ENCODE data around the gene FBXW9.
A peak's percentile ranks its signal among the peaks of the same experiment; 100 is the strongest.
"Not testable (repeated sequence)": the region's sequence is repeated elsewhere in the genome, so short reads cannot be mapped to it uniquely, and the experiment has no call there.

Gene FBXW9

DNA sequence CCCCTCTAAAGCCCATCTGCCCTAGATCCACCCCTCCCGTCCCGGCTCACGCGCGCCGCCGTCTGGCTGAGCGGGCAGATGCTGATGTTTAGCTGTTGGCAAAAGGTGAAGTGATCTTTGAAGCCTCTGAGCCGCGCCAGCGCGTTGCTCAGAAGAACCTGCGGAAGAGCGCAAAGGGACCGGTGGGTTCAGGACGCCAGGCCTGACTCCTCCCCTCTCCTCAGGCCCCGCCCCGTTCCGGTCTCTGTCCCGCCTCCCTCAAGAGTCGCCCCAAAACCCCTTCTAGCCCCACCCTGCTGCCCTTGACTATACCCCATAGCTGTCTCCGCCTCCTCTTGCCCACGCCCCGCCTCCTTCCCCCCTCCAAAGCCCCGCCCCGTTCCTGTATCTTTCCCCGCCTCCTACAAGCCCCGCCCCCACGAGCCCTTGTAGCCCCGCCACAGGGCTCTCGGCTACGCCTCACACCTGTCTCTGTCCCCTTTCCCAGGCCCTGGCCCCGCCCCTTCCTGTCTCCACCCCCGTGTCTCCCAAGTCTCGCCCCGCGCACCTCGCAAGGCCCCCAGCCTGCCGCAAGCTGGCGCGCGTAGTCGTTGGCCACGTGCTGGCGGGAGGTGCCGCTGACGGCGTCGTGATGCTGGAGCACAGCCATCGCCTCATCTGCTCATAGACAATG is 39.4 kb downstream of the FBXW9 start:
- no peaks in the 10 kb centered on the region for H3K27me3 ChIP-seq (ENCODE audit: control insufficient read depth, insufficient read depth, low read length)
- no peaks in the 10 kb centered on the region for H3K4me1 ChIP-seq (ENCODE audit: control insufficient read depth, insufficient read depth, low read length)
- no peak overlapping the region for H3K4me3 ChIP-seq (ENCODE audit: low read length)
- no peak overlapping the region for H3K9ac ChIP-seq (ENCODE audit: low read length)
- H3K36me3 ChIP-seq (ENCODE audit: control insufficient read depth, insufficient read depth, low read length) = peaks cover 18% of the 10 kb centered on the region
- no peak overlapping the region for H3K27ac ChIP-seq (ENCODE audit: low read depth, low read length)

DNA sequence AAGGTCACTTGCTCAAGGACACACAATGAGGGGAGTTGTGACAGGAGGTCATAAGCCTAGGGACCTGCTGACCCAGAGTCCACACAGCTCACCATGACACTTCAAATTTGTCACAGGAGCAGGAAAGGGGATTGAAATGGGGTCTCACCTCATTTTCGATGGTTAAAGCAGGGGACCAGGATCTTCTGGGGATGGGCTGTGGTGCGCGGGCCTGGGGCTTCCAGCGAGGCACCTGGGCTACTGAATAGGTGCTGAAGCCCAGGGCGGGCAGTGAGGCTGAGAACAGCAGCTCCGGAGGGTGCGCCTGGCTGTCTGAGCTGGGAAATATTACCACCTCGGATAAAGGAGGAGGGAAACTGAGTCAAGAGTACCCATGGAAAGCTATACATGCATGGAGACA is 40.9 kb downstream of the FBXW9 start:
- no peaks in the 10 kb centered on the region for H3K27me3 ChIP-seq (ENCODE audit: control insufficient read depth, insufficient read depth, low read length)
- H3K27ac ChIP-seq (ENCODE audit: low read depth, low read length) = no peak overlapping the region
- H3K4me1 ChIP-seq (ENCODE audit: control insufficient read depth, insufficient read depth, low read length) = no peaks in the 10 kb centered on the region
- H3K36me3 ChIP-seq (ENCODE audit: control insufficient read depth, insufficient read depth, low read length) = peaks cover 15% of the 10 kb centered on the region
- no peak overlapping the region for H3K4me3 ChIP-seq (ENCODE audit: low read length)
- no peak overlapping the region for H3K9ac ChIP-seq (ENCODE audit: low read length)

DNA sequence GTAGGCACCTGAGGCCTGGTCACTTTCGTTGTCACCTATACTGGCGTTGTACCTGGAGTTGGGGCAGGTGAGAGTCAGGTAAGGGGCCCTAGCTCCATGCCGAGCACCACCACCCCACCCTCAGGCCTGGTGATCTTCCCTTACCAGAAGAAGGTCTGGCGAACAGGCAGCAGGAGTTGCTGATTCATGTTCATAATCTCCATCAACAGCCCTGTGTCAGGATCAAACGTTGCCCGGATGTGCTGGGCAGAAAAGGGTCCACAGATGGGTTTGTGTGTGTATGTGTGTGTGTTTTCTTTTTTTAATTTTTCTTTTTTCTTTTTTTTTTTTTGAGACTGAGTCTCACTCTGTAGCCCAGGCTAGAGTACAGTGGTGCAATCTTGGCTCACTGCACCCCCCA is 44.2 kb downstream of the FBXW9 start:
- Histone ChIP-seq H3K27ac (ENCODE audit: low read depth, low read length) (no peak overlapping the region), H3K4me1 (ENCODE audit: control insufficient read depth, insufficient read depth, low read length) (peaks cover 6% of the 10 kb centered on the region), H3K27me3 (ENCODE audit: control insufficient read depth, insufficient read depth, low read length) (no peaks in the 10 kb centered on the region), H3K9ac (ENCODE audit: low read length) (no peak overlapping the region), H3K36me3 (ENCODE audit: control insufficient read depth, insufficient read depth, low read length) (peaks cover 13% of the 10 kb centered on the region), H3K4me3 (ENCODE audit: low read length) (no peak overlapping the region)

DNA sequence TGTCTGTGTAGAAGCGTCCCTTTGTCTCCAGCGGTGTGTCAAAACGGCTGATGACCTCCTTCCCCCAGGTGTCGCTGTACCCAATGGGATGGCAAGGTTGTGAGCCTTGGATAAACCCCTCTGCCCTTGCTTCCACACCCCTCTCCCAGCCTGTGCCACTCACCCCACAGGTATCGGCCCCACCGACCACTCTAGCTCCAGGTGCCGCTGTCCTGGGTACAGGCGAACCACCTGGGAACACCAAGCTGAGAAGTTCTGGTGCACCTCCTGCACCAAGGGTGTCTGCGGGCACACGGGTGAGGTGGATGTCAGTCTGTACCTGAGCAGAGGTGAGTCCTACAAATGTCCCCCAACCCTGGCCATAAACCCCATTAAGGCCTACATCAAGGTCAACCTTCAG is 46.5 kb downstream of the FBXW9 start:
- H3K9ac ChIP-seq (ENCODE audit: low read length) = no peak overlapping the region
- H3K27ac ChIP-seq (ENCODE audit: low read depth, low read length) = no peak overlapping the region
- no peak overlapping the region for H3K4me3 ChIP-seq (ENCODE audit: low read length)
- H3K36me3 ChIP-seq (ENCODE audit: control insufficient read depth, insufficient read depth, low read length) = no peaks in the 10 kb centered on the region
- peaks cover 6% of the 10 kb centered on the region for H3K4me1 ChIP-seq (ENCODE audit: control insufficient read depth, insufficient read depth, low read length)
- H3K27me3 ChIP-seq (ENCODE audit: control insufficient read depth, insufficient read depth, low read length) = no peaks in the 10 kb centered on the region

DNA sequence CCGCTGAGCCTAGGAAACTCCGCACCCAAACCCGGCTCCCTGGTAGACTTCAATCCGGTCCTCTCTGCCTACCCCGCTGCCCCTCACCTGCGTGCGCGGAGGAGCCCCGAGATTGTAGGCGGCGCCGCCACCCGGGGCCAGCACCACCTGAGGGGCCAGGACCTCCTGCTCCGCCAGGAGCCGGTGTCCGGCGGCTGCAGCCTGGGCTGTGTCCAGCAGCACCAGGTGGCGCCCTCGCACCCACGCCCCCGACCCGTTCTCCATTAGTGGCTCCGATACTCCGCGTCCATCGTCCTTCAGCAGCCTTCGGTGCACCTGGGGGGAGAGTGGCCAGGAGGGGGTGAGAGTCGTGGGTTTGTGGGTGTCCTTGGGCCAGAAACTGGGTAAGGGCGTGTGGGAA is 48.3 kb downstream of the FBXW9 start:
- H3K4me1 ChIP-seq (ENCODE audit: control insufficient read depth, insufficient read depth, low read length) = peaks cover 6% of the 10 kb centered on the region
- H3K4me3 ChIP-seq (ENCODE audit: low read length) = peak overlapping the region; percentile 54
- no peaks in the 10 kb centered on the region for H3K27me3 ChIP-seq (ENCODE audit: control insufficient read depth, insufficient read depth, low read length)
- no peak overlapping the region for H3K27ac ChIP-seq (ENCODE audit: low read depth, low read length)
- no peak overlapping the region for H3K9ac ChIP-seq (ENCODE audit: low read length)
- H3K36me3 ChIP-seq (ENCODE audit: control insufficient read depth, insufficient read depth, low read length) = no peaks in the 10 kb centered on the region

DNA sequence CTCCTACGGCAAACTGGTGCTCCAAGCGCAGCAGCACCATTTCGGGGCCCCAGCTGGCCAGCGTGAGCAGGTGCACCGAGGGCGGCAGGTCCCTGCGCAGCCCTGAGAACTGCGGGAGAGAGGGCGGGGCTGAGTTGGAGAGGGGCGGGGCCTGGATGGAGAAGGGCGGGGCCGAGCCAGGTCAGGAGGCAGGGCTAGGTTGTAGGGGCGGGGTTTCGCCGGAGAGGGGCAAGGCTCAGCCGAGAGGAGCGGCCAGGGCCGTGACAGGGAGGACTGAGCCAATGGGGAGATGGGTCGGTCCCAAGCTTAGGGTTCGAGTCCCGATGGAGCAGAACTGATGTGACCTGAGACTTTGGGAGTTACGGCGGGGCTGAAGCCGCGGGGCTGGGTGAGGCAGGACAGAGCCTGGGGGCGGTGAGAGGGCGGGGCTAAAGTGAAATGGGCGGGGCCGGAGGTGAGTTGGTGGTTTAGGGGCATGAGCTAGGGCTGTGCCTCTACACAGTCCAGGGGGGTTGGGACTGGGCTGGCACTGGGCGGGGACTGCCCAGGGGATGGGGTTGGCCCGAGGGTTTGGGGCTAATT is 48.9 kb downstream of the FBXW9 start:
- H3K36me3 ChIP-seq (ENCODE audit: control insufficient read depth, insufficient read depth, low read length) = no peaks in the 10 kb centered on the region
- H3K27ac ChIP-seq (ENCODE audit: low read depth, low read length) = no peak overlapping the region
- no peak overlapping the region for H3K9ac ChIP-seq (ENCODE audit: low read length)

DNA sequence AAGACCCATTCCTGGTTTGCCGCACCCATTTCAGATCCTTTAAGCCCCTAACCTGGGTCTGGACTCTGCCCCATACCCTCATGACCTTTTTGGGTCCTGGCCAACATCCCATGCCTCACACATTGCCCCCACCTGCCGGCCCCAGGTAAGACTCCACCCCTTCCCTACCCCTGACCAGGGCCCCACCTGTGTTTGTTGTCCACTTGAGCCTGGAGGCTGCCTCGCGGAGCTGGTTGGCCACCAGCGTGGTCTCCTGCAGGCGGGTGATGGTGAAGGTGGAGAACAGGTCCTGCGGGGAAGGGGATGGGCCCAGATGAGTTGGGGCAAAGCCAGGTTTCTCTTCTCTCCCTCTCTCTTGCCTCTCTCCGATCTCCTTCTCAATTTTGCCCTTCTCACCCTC is 49.4 kb downstream of the FBXW9 start:
- no peaks in the 10 kb centered on the region for H3K36me3 ChIP-seq (ENCODE audit: control insufficient read depth, insufficient read depth, low read length)
- H3K4me1 ChIP-seq (ENCODE audit: control insufficient read depth, insufficient read depth, low read length) = peaks cover 6% of the 10 kb centered on the region
- H3K9ac ChIP-seq (ENCODE audit: low read length) = no peak overlapping the region
- H3K27ac ChIP-seq (ENCODE audit: low read depth, low read length) = no peak overlapping the region
- no peak overlapping the region for H3K4me3 ChIP-seq (ENCODE audit: low read length)
- no peaks in the 10 kb centered on the region for H3K27me3 ChIP-seq (ENCODE audit: control insufficient read depth, insufficient read depth, low read length)

More for the DNA sequence above, 48.9 kb downstream of the FBXW9 start:
- Histone ChIP-seq H3K4me3 (ENCODE audit: low read length) (peak overlapping the region; percentile 54), H3K27me3 (ENCODE audit: control insufficient read depth, insufficient read depth, low read length) (no peaks in the 10 kb centered on the region), H3K4me1 (ENCODE audit: control insufficient read depth, insufficient read depth, low read length) (peaks cover 6% of the 10 kb centered on the region)

DNA sequence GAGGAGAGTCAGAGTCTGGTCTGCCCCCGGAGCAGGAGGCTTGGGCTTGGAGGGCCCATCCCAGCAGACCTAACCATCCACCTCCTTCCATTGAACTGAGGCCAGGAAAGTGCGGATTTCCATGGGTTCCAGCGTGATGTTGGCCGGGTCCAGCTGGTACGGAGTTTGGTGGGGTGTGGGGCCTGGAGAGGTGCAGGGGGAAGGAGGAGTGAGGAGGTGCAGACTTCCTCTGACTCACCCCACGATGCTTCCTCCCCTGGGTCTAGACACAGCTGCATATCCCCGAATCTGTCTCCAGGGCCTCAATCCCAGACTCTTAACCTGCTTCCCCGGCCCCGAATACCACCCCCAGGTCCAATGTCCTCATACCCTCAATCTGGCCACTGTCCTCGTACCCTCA is 49.9 kb downstream of the FBXW9 start:
- Histone ChIP-seq H3K4me1 (ENCODE audit: control insufficient read depth, insufficient read depth, low read length) (peaks cover 6% of the 10 kb centered on the region), H3K4me3 (ENCODE audit: low read length) (no peak overlapping the region), H3K36me3 (ENCODE audit: control insufficient read depth, insufficient read depth, low read length) (no peaks in the 10 kb centered on the region), H3K27ac (ENCODE audit: low read depth, low read length) (no peak overlapping the region), H3K27me3 (ENCODE audit: control insufficient read depth, insufficient read depth, low read length) (no peaks in the 10 kb centered on the region), H3K9ac (ENCODE audit: low read length) (no peak overlapping the region)

DNA sequence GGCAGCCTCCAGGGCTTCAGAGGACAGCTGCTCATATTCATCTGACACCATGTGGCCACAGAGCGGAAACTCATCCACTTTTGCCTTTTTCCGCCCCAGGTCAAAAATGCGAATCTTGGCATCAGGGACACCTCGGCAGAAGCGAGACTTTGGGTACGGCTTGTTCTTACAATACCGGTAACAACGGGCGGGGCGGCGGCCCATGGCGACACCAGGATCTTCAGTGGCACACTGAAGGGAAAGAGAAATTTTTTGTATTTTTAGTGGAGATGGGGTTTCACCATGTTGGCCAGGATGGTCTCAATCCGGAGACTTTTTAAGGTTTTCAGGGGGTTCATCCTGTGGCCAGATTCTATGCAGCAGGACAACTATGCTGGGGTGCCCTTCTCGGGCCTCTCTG is 52.7 kb downstream of the FBXW9 start:
- H3K27ac ChIP-seq (ENCODE audit: low read depth, low read length); H3K9ac ChIP-seq (ENCODE audit: low read length); H3K27me3 ChIP-seq (ENCODE audit: control insufficient read depth, insufficient read depth, low read length); H3K36me3 ChIP-seq (ENCODE audit: control insufficient read depth, insufficient read depth, low read length); H3K4me1 ChIP-seq (ENCODE audit: control insufficient read depth, insufficient read depth, low read length); H3K4me3 ChIP-seq (ENCODE audit: low read length): not testable (repeated sequence)

DNA sequence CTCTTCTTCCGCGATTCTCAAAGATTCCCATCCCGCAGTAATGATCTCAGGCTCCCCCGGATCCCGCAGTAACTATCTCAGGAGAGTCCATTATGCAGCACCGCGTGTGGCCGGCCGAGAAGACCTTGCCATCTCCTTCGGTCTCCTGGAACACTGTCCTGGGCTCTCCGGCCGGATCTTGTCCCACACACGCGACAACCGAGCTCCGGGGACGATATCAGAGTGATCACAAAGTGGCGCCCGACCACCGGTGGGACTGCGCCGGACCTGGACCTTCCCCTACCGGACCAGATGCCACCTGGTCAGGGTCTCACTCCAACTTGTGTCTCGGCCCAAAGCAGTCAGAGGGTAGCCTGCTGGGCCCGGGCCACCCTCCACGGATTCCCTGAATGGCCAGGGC is 53.9 kb downstream of the FBXW9 start:
- Histone ChIP-seq H3K27ac (ENCODE audit: low read depth, low read length) (no peak overlapping the region), H3K4me1 (ENCODE audit: control insufficient read depth, insufficient read depth, low read length) (peaks cover 3% of the 10 kb centered on the region), H3K9ac (ENCODE audit: low read length) (no peak overlapping the region), H3K27me3 (ENCODE audit: control insufficient read depth, insufficient read depth, low read length) (no peaks in the 10 kb centered on the region), H3K36me3 (ENCODE audit: control insufficient read depth, insufficient read depth, low read length) (no peaks in the 10 kb centered on the region), H3K4me3 (ENCODE audit: low read length) (no peak overlapping the region)

DNA sequence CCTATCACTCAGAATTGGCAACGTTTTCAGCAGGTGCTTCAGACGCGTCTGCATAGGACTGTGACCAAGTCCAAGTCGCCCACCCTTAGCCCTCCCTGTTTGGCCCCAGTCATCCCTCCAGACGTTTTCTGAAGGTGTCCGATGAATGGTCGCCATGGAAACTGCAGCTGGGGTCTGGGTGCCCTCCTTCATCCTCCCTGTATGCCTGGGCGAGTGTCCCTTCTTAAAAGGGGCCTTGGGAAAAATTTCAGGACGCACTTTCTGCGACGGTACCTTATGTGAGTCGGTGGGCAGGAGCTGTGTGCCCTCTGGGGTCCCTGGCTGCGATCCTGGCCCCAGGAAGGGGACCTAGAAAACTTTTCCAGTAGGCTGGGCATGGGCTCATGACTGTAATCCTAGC is 55.0 kb downstream of the FBXW9 start:
- H3K27ac ChIP-seq (ENCODE audit: low read depth, low read length) = no peak overlapping the region
- no peaks in the 10 kb centered on the region for H3K36me3 ChIP-seq (ENCODE audit: control insufficient read depth, insufficient read depth, low read length)
- peaks cover 3% of the 10 kb centered on the region for H3K4me1 ChIP-seq (ENCODE audit: control insufficient read depth, insufficient read depth, low read length)
- no peak overlapping the region for H3K9ac ChIP-seq (ENCODE audit: low read length)
- H3K27me3 ChIP-seq (ENCODE audit: control insufficient read depth, insufficient read depth, low read length) = no peaks in the 10 kb centered on the region
- no peak overlapping the region for H3K4me3 ChIP-seq (ENCODE audit: low read length)

DNA sequence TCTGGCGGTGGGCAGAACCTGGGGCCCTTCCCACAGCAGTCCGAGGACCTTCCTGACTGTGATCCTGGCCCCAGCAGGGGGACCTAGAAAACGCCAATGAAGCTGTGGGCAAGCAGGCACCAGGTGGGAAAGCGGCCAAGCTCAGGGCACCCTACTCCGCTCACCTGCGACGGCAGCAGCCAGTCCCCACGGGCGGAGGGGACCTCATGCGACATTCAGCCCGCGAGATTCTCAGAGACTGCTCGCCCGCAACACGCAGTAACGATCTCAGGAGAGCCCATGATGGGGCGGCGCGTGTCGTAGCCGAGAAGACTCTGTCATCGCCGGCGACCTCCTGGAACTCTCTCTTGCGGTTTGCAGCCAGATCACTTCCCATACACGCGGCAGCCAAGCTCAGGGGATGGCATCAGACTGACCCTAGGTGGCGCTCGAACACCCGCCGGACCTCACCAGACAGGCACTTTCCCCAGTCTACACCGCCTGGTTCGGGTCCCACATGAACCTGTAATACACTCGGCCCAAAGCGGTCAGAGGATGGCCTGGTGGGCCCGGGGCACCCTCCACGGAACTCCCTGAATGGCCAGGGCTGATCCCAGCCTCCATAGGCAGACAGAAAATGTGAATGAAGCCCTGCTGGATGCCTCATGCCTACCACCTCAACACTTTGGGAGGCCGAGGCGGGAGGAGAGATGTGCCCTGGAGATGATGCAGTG is 56.4 kb downstream of the FBXW9 start:
- Histone ChIP-seq H3K27me3 (ENCODE audit: control insufficient read depth, insufficient read depth, low read length) (no peaks in the 10 kb centered on the region), H3K9ac (ENCODE audit: low read length) (no peak overlapping the region), H3K27ac (ENCODE audit: low read depth, low read length) (no peak overlapping the region), H3K36me3 (ENCODE audit: control insufficient read depth, insufficient read depth, low read length) (no peaks in the 10 kb centered on the region), H3K4me1 (ENCODE audit: control insufficient read depth, insufficient read depth, low read length) (peaks cover 3% of the 10 kb centered on the region), H3K4me3 (ENCODE audit: low read length) (peak overlapping the region; percentile 42)

Data from rectal smooth muscle tissue (tissue), 1 donor.